MM.1S (cell line): ENCODE measurements around the gene ARHGAP1.

Experiments
- DNase-seq: peaks from one replicate; pipeline ENCODE4 v3.0.0-alpha.2; 2015
- H2AFZ ChIP-seq: fragments of 300-600 bp; sonication (generic); 2 replicates; pipeline ENCODE4 v1.6.0; 2016; ENCODE audit warnings: antibody characterized with exemption, low read length
- H3F3A ChIP-seq: fragments of 300-600 bp; sonication (generic); 2 replicates; pipeline ENCODE4 v1.6.1; 2016; ENCODE audit warnings: mild to moderate bottlenecking, antibody characterized with exemption, low read length, moderate library complexity, mixed read lengths; ENCODE audit not compliant: insufficient read depth
- H3K27ac ChIP-seq: fragments of 300-600 bp; sonication (generic); 2 replicates; pipeline ENCODE4 v1.5.1; 2016; ENCODE audit warnings: mild to moderate bottlenecking, low read length
- H3K27me3 ChIP-seq: fragments of 300-600 bp; sonication (generic); replicated peaks from 2 replicates; pipeline ENCODE4 v1.6.0; 2016; ENCODE audit warnings: low read length; ENCODE audit not compliant: insufficient read depth
- H3K36me3 ChIP-seq: fragments of 300-600 bp; sonication (generic); replicated peaks from 2 replicates; pipeline ENCODE4 v1.6.1; 2016; ENCODE audit warnings: mild to moderate bottlenecking, low read length, mixed read lengths; ENCODE audit not compliant: insufficient read depth
- H3K4me1 ChIP-seq: fragments of 300-600 bp; sonication (generic); 2 replicates; pipeline ENCODE4 v1.6.1; 2016; ENCODE audit warnings: low read length, mixed read lengths
- H3K4me2 ChIP-seq: fragments of 300-600 bp; sonication (generic); 2 replicates; pipeline ENCODE4 v1.6.0; 2016; ENCODE audit warnings: low read depth, low read length
- H3K4me3 ChIP-seq: fragments of 300-600 bp; sonication (generic); 2 replicates; pipeline ENCODE4 v1.5.1; 2016; ENCODE audit warnings: low read length, mixed read lengths
- H3K79me2 ChIP-seq: fragments of 300-600 bp; sonication (generic); 2 replicates; pipeline ENCODE4 v1.6.1; 2016; ENCODE audit warnings: mixed run types, low read length, mixed read lengths
- H3K9ac ChIP-seq: fragments of 300-600 bp; sonication (generic); 2 replicates; pipeline ENCODE4 v1.6.1; 2016; ENCODE audit warnings: low read length, mixed read lengths
- H3K9me2 ChIP-seq: fragments of 300-600 bp; sonication (generic); replicated peaks from 2 replicates; pipeline ENCODE4 v1.6.1; 2016; ENCODE audit warnings: mild to moderate bottlenecking, low read length, mixed read lengths; ENCODE audit not compliant: insufficient read depth
- H3K9me3 ChIP-seq: fragments of 300-600 bp; sonication (generic); replicated peaks from 2 replicates; pipeline ENCODE4 v1.6.1; 2016; ENCODE audit warnings: mild to moderate bottlenecking, low read length, mixed read lengths; ENCODE audit not compliant: insufficient read depth
- H4K20me1 ChIP-seq: fragments of 300-600 bp; sonication (generic); 2 replicates; pipeline ENCODE4 v1.6.1; 2016; ENCODE audit warnings: mild to moderate bottlenecking, low read length, moderate library complexity, mixed read lengths; ENCODE audit not compliant: insufficient read depth
- CTCF ChIP-seq: fragments of 300-600 bp; sonication (generic); IDR thresholded peaks from 2 replicates; pipeline ENCODE4 v1.5.1; 2016; ENCODE audit warnings: antibody characterized with exemption, low read length, mixed read lengths
- EZH2 ChIP-seq: fragments of 300-600 bp; sonication (generic); optimal IDR thresholded peaks from 2 replicates; pipeline ENCODE3; 2017; ENCODE audit warnings: low read depth, mild to moderate bottlenecking, antibody characterized with exemption, low read length, mixed read lengths
- EZH2phosphoT487 ChIP-seq: fragments of 300-600 bp; sonication (generic); IDR thresholded peaks from 2 replicates; pipeline ENCODE4 v1.6.1; 2018; ENCODE audit warnings: antibody characterized with exemption, low read length

The ARHGAP1 gene

GRCh38 chr11:46721286-46721685, 20.9 kb upstream of the ARHGAP1 start:
- H3K27ac ChIP-seq, result no peak overlapping the region
- H3K9me2 ChIP-seq, result no peaks in the 10 kb centered on the region
- H3K4me3 ChIP-seq, result no peak overlapping the region
- no peak overlapping the region for H3K9ac ChIP-seq
- no peak for DNase-seq
- no peaks in the 10 kb centered on the region for H3K79me2 ChIP-seq
- no peaks in the 10 kb centered on the region for H3K27me3 ChIP-seq
- H3K36me3 ChIP-seq, result no peaks in the 10 kb centered on the region
- H3K9me3 ChIP-seq, result no peaks in the 10 kb centered on the region
- H3K4me1 ChIP-seq, result no peaks in the 10 kb centered on the region
- H4K20me1 ChIP-seq, result no peaks in the 10 kb centered on the region
- H2AFZ ChIP-seq, result no peak overlapping the region
- no peak for TF ChIP-seq CTCF
- TF ChIP-seq EZH2, result no peak
- TF ChIP-seq EZH2phosphoT487, result no peak
- no peak overlapping the region for H3K4me2 ChIP-seq
- no peaks in the 10 kb centered on the region for H3F3A ChIP-seq

- Histone ChIP-seq H4K20me1 (no peaks in the 10 kb centered on the region), H3K9me2 (no peaks in the 10 kb centered on the region), H2AFZ (no peak overlapping the region), H3K27me3 (no peaks in the 10 kb centered on the region), H3K4me3 (no peak overlapping the region), H3K79me2 (no peaks in the 10 kb centered on the region), H3F3A (no peaks in the 10 kb centered on the region), H3K9me3 (no peaks in the 10 kb centered on the region), H3K4me2 (no peak overlapping the region), H3K36me3 (no peaks in the 10 kb centered on the region), H3K9ac (no peak overlapping the region), H3K4me1 (no peaks in the 10 kb centered on the region), H3K27ac (no peak overlapping the region)
- DNase-seq, result no peak
- TF ChIP-seq EZH2phosphoT487 (no peak), CTCF (no peak), EZH2 (no peak)
Observed at GRCh38 chr11:46719543-46720218, 19.3 kb upstream of the ARHGAP1 start.

GRCh38 chr11:46719048-46719542, 18.7 kb upstream of the ARHGAP1 start, which contains the start of gene F2:
Gene F2, plus strand, starts transcription at chr11:46719213. Its CDS starts 23 bp downstream, at chr11:46719236.
- Histone ChIP-seq H3K36me3 (no peaks in the 10 kb centered on the region), H3F3A (no peaks in the 10 kb centered on the region), H3K27ac (no peak within 1 kb of the TSS), H3K9ac (no peak within 1 kb of the TSS), H3K27me3 (no peaks in the 10 kb centered on the region), H3K9me3 (no peaks in the 10 kb centered on the region), H4K20me1 (no peaks in the 10 kb centered on the region), H3K9me2 (no peaks in the 10 kb centered on the region), H2AFZ (0 out of 2 replicates have a peak within 1 kb of the TSS, but pooled peaks have one; percentile 29), H3K79me2 (no peaks in the 10 kb centered on the region), H3K4me3 (no peak within 1 kb of the TSS), H3K4me2 (no peak within 1 kb of the TSS), H3K4me1 (no peaks in the 10 kb centered on the region)
- TF ChIP-seq EZH2phosphoT487 (no peak), EZH2 (no peak), CTCF (no peak)
- DNase-seq, result no peak
